Astrocyte (in vitro differentiated cells and primary cell): ENCODE data around the gene EGLN3.

Experiments used
- EZH2 ChIP-seq: IDR thresholded peaks from 2 replicates; pipeline ENCODE4 v1.6.1; 2012; ENCODE audit warnings: mild to moderate bottlenecking, low read length, inconsistent platforms; ENCODE audit not compliant: insufficient read depth
- TF ChIP-seq, protein P1 (sequence below): IDR thresholded peaks from 2 replicates; pipeline ENCODE4 v1.5.1; 2011; ENCODE audit warnings: low read depth, mild to moderate bottlenecking, inconsistent platforms, low read length, moderate library complexity; ENCODE audit not compliant: insufficient read depth

DNA sequence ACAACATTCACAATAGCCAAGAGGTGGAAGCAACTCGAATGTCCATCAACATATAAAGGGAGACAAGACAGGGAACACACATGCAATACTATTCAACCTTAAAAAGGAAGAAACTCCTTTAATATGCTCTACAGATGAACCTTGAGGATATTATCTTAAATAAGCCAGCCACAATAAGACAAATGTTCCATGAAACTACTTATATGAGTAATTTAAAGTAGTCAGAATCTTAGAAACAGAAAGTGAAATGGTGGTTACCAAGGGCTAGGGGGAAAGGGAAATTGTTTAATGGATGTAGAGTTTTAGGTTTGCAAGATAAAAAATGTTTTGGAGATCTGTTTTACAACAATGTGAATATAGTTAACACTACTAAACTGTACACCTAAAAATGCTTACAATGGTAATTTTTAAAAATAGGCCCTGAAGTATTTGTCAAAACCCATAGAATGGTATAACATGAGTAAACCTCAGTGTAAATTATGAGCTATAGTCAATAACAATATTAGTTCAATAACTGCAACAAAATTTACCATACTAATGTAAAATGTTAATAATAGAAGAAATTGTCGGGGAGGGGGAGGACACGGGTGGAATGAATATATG, 71.1 kb downstream of the EGLN3 start:
- TF ChIP-seq, protein P1, sequence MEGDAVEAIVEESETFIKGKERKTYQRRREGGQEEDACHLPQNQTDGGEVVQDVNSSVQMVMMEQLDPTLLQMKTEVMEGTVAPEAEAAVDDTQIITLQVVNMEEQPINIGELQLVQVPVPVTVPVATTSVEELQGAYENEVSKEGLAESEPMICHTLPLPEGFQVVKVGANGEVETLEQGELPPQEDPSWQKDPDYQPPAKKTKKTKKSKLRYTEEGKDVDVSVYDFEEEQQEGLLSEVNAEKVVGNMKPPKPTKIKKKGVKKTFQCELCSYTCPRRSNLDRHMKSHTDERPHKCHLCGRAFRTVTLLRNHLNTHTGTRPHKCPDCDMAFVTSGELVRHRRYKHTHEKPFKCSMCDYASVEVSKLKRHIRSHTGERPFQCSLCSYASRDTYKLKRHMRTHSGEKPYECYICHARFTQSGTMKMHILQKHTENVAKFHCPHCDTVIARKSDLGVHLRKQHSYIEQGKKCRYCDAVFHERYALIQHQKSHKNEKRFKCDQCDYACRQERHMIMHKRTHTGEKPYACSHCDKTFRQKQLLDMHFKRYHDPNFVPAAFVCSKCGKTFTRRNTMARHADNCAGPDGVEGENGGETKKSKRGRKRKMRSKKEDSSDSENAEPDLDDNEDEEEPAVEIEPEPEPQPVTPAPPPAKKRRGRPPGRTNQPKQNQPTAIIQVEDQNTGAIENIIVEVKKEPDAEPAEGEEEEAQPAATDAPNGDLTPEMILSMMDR: no peak
- TF ChIP-seq EZH2: no peak
